Right lung (tissue), 10 donors: ENCODE data around the gene TBC1D14. TPM values are rescaled to one million over a fixed set of nuclear protein-coding genes. Genes with fewer than 3 reads are reported as not detected.

ENCODE experiments used
- DNase-seq, 2 donors: peaks; one replicate each; pipeline ENCODE4 v3.0.0-alpha.2; 2013
- long read RNA-seq, 8 donors: transcript quantifications; one replicate each; lab custom pipeline, GENCODE V29; 2026
- polyA plus RNA-seq, 5 donors: library from polyadenylated mRNA; unstranded; fragments of 120-200 nt; gene quantifications; one replicate each; pipeline versions ENCODE4 v1.2.1 to v1.2.3, GENCODE V29; 2013; ENCODE audit warnings: inconsistent platforms in 1 of 5, low replicate concordance in 1 of 5; ENCODE audit not compliant: insufficient read length in 5 of 5, insufficient read depth in 1 of 5

TBC1D14 gene, protein sequence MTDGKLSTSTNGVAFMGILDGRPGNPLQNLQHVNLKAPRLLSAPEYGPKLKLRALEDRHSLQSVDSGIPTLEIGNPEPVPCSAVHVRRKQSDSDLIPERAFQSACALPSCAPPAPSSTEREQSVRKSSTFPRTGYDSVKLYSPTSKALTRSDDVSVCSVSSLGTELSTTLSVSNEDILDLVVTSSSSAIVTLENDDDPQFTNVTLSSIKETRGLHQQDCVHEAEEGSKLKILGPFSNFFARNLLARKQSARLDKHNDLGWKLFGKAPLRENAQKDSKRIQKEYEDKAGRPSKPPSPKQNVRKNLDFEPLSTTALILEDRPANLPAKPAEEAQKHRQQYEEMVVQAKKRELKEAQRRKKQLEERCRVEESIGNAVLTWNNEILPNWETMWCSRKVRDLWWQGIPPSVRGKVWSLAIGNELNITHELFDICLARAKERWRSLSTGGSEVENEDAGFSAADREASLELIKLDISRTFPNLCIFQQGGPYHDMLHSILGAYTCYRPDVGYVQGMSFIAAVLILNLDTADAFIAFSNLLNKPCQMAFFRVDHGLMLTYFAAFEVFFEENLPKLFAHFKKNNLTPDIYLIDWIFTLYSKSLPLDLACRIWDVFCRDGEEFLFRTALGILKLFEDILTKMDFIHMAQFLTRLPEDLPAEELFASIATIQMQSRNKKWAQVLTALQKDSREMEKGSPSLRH
- polyA plus RNA-seq = 10 to 100 TPM; 40.7 to 46.0 (median 45.3) TPM
- long read RNA-seq, donor 1, full-length matches to known transcripts = 5 of 15 reads
- long read RNA-seq, donor 1, partial matches to known transcripts = 10 of 15 reads
- long read RNA-seq, donor 1, other reads (novel, unspliced or antisense) = 0 of 15 reads
- long read RNA-seq, donor 2, full-length matches to known transcripts = 5 of 5 reads
- long read RNA-seq, donor 2, partial matches to known transcripts = 0 of 5 reads
- long read RNA-seq, donor 2, other reads (novel, unspliced or antisense) = 0 of 5 reads
- long read RNA-seq, donor 3, full-length matches to known transcripts = 3 of 3 reads
- long read RNA-seq, donor 3, partial matches to known transcripts = 0 of 3 reads
- long read RNA-seq, donor 3, other reads (novel, unspliced or antisense) = 0 of 3 reads
- long read RNA-seq, donor 4, full-length matches to known transcripts = 3 of 3 reads
- long read RNA-seq, donor 4, partial matches to known transcripts = 0 of 3 reads
- long read RNA-seq, donor 4, other reads (novel, unspliced or antisense) = 0 of 3 reads
- long read RNA-seq, donor 5, full-length matches to known transcripts = 3 of 3 reads
- long read RNA-seq, donor 5, partial matches to known transcripts = 0 of 3 reads
- long read RNA-seq, donor 5, other reads (novel, unspliced or antisense) = 0 of 3 reads
- long read RNA-seq, donor 6, full-length matches to known transcripts = 6 of 24 reads
- long read RNA-seq, donor 6, partial matches to known transcripts = 18 of 24 reads
- long read RNA-seq, donor 6, other reads (novel, unspliced or antisense) = 0 of 24 reads
- long read RNA-seq, donor 7, full-length matches to known transcripts = 4 of 4 reads
- long read RNA-seq, donor 7, partial matches to known transcripts = 0 of 4 reads
- long read RNA-seq, donor 7, other reads (novel, unspliced or antisense) = 0 of 4 reads
- long read RNA-seq, donor 8, full-length matches to known transcripts = 2 of 2 reads
- long read RNA-seq, donor 8, partial matches to known transcripts = 0 of 2 reads
- long read RNA-seq, donor 8, other reads (novel, unspliced or antisense) = 0 of 2 reads

DNA sequence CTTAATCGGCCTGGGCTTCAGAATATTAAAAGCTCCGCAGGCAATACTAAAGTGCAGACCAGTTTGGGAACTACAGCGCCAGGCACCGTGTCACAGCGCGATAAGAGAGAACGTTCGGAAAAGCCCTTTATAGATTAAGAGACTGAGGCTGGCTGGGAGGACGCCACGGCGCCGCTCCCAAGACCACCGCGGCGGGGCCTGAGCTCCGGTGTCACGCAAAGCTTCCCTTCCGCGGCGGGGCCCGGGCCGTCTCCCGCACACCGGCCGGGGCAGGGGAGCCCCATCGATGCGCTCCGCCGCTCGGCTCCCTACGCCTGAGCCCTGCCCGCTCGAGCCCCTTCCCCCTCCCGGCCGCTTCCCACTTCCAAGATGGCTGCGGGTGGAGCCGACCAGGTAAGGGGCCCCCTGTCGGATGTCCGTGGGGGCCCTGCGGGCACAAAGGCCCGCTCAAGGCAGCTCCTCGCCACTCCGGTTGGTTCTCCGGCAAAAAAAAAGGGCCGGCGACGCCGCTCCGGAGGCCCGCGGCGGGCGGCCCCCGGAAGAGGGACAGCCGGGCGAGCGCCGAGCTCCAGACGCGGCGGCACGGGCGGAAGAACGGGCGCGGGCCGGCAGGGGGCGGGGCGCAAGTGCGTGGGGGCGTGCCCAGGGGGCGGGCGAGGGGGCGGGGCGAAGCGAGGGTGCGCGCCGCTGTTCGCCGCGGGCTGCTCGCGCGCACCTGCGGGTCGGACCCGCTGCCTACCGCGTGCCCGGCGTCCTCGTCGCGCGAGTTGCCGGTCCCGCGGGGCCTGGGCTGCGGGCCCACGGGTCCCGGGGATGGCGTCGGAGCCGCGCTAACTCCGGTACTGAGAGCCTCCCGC lies at the start of gene TBC1D14:
TSS of gene TBC1D14 (plus strand) at position 714 of the 857 bp plus-strand sequence. CDS start 13,564 bp downstream, outside the sequence.
- peak; percentile 89 to 95 for DNase-seq

DNA sequence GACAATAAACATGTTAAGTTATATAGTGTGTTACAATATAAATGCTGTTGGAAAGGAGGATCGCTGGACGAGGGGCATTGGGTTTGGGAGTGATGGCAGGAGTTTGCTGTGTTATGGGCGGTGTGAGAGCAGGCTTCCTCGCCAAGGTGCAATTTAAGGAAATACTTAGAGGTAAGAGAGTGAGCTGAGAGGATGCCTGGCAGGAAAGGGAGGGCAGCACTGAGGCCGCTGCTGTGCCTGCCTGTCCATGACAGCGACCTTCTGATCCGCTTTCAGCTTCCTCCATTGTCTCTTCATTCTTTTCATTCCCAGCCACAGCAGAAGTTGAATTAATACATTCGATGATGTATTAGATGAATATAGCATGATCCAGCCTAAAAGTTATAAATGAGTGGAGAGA lies 41.2 kb upstream of the TBC1D14 start:
- DNase-seq = no peak

DNA sequence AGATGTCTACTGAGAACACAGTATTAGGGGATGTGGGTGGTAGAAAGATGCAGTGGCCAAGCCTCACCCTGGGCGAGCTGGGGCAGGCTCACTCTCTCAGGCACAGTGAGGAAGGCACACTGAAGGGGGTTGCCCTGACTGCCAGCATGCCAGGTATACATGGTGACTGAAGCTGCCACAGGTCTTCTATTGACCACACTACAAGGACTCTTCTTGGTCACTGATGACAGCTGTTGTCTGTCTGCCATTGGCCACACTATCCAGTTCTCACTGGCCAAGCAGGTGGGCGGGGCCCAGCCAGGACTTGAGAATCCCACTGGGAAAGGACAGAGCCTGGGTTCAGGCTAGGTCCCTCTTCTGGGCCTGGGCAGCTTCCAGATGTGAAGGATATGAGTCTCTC lies 39.7 kb upstream of the TBC1D14 start:
- no peak for DNase-seq

DNA sequence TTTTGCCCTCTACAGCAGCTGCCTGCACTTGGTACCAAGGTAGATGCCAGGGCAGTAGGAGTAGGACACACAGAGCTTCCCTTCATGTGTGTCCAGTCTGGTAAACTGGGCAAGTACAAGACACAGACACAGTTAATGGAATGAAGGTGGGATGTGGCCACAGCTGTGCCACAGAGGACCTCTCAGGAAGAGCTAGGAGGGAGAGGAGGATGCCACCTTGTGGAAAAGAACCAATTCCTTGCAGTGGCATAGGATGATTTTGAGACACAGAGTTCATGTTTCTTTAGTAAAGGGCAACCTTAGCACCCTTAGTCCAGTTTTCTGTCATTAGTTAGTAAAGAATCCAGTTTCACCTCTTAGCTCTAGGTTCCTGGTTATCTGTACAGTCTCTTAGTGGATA lies 36.3 kb upstream of the TBC1D14 start:
- no peak for DNase-seq

DNA sequence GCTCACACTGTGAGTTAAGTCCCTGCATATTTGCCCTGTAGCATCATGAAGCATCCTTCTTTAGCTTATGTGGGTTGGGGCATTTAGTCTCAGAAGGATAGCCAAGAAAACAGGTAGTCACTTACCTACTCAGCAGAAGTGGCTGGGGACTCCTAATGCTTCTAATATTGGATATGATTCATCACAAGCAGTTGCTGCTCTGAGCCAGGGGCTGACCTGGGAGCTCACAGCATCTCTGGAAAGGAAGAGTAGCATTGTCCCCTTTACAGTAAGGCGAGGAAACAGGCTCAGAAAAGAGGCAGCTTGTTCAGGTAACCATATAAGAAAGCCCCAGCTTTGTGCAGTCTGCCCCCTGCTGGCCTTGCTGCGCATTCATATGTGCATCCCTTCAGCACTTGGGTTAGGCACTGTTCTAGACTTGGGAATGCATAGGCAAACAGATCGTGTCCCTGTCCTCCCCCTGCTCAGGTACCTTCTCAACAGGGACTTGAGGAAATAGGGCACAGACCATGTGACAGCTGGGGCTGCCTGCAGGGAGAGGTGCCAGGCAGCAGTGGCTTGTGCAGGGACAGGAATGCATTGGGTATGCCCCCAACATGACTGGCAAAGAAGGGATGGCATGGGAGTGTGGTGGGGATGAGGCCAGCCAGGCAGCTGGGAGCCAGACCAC lies 35.7 kb upstream of the TBC1D14 start:
- DNase-seq = peak in 1 of 2 donors; percentile 52

DNA sequence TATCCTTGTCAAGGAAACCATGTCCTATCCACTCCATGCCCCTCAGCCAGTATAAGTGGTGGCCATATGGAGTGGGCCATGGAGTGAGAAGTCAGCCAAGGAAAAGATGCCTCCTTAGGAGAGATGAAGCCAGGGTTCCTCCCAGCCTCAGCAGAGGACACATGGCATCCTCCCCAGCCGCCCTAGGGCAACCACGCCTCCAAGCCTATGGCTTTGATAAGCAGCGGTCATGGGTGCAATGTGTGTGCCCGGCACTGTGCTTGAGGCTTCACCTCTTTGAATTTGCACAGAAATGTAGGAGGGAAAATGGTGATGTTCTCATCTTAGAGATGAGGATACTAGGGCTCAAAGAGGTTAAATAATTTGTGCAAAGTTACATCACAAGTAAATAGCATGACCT lies 34.6 kb upstream of the TBC1D14 start:
- no peak for DNase-seq

DNA sequence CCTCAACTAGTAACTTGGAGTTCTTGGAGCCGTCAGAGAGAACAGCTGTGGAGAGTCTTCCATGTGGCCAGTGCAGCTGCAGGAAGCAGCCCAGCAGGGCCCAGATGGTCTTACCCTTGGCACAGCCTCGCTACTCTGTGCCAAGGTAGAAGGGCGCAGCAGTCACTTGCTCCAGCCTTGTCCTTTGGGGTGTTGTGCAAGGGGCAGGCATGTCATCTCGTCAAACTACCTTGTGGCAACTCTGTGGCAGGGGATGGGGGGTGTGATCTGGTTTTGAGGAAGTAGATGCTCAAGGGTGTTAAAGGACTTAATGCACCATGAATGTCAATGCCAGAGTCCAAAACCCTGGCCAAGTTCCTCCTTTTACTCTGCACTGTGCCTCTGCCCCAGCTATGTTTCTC lies 34.2 kb upstream of the TBC1D14 start:
- DNase-seq = no peak

DNA sequence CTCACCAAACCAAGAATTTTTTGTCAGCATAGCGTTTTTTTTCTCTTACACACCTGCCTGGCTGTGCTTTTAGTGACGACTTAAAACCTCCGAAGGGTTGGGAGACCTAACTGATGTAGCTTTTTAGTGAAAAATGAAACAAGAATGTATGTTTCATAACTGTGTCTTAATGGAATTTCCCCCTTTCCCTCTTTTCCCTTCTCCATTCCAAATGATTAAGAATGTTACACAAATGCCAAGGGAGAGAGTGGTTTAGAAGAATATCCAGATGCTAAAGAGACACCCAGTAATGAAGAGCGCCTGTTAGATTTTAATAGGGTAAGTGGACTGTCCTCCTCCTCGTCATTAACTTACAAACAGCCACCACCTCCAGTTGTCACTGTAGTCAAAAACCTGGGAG lies 33.2 kb upstream of the TBC1D14 start:
- DNase-seq = no peak

DNA sequence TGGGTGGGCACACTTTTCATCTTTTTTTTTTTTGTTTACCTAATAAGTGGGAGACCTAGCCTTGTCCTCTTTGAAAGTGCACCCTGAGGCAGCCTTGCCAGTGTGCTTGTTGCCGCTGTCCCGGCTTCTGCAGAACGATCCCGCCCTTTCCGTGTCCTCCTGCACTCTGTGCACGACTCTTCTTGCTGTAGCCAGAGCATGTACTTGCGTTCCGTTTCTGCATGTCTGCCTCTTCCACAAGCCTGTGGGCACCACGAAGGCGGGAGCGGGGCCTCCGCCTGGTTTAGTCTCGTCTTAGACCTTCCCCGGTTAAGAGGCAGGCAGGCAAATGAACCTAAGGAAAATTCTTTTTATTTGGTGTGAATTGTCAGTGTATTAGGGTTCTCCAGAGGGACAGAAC lies 32.6 kb upstream of the TBC1D14 start:
- DNase-seq = no peak

DNA sequence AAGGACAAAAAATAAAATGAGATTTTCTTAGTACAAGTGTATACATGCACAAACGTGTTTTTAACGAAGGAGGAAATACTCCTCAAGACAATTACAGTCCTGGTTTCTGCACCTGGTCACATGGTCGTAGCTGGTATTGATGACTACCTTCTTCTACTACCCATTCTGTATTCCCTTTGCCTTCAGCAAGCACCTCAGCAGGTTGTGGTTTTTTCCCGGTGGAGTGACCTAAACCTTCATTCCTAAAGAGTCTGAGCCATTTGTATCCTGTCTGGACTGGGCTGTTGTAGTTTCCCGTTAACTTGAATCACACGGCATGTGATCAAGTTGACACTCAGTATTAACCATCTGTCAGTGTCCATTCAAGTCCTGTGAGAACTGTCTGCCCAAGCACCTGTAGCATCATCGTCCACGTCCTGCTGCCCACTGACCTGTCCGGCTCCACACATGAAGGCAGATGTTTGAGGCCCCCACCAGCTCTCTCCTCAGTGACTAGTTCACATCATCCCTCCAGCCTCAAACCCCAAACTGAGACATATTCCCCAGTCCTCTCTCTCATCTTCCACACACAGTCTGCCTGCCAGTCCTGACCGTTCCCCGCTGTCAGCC lies 31.1 kb upstream of the TBC1D14 start:
- no peak for DNase-seq

DNA sequence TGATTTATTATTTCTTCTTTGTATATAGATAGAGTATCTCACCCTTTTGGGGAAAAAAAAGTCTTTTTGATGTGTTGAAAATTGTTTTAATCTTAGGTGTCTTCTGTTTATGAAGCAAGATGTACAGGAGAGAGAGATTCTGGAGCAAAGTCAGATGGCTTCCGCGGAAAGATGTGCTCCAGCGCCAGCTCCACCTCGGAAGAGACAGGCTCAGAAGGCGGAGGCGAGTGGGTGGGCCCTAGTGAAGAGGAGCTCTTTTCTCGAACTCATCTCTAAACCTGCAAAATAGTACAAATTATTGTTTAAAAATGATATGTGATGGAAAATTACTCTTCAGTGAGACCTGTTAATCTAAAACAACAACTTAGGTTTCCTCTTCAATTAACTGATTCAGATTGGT lies 28.9 kb upstream of the TBC1D14 start:
- DNase-seq = no peak

DNA sequence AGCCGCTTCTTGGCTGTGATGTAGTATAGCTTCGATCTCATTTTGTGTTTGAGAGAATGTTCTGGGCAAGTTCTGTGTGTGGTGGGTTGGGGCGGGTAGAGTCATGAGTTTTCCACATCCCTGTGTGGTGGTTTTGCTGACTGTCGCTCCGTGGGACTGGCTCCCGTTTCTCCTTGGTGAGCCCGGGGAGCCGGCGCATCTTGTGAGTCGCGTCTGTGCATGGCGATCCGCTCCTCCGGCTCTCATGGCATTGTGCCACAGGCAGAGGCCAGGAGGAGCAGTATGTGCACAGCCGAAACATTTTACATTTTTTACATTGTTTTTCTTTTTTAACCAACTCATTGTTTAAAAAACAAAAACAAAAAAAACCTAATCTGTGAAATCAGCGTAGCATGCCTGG lies 27.7 kb upstream of the TBC1D14 start:
- no peak for DNase-seq

DNA sequence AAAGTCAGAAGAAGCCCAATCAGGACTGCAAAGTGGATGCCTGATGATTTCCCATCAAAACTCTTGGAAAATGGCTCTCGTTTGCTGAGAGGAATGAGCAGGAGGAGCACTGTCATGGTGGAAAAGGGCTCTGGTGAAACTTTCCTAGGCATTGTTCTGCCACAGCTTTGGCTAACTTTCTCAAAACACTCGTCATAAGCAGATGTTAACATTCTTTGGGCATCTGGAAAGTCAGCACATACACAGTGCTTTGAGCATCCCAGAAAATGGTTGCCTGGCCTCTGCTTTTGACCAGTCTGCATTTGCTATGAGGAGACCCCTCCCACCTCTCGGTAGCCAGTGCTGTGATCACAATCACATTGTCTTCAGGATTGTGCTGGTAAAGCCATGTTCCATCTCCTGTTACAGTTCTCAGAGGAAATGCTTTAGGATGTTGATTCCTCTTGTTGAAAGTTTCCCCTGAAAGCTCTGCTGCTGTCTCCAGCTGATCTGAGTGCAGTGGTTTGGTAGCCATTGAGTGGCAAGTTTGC lies 25.2 kb upstream of the TBC1D14 start:
- DNase-seq = no peak

DNA sequence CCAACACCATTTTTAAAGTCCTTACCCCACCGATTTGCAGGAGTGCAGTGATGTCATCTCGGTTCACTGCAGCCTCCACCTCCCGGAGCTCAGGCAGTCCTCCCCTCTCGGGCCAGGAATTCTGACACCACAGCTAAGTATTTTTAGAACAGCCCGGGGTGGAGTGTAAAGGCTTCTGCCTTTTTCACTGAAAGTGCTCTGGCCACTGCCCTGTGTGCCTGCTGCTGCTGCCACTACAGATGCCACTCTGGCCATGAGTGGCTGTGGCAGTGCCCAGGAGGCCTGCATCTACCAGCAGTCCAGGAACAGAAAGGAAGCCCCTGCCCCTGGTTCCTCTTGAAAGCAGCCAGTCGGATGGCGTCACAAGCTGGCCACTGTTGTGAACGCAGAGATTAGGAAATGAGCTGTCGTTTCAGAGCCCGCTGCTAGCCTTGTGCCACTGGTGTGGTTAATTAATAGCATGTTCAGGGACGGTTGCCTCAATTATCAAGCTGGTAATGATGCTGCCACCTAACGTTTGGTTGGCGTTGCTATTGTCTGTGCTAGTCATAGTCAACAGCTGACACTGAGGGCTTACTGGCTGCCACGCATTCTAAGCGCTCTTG lies 23.6 kb upstream of the TBC1D14 start:
- DNase-seq = no peak

DNA sequence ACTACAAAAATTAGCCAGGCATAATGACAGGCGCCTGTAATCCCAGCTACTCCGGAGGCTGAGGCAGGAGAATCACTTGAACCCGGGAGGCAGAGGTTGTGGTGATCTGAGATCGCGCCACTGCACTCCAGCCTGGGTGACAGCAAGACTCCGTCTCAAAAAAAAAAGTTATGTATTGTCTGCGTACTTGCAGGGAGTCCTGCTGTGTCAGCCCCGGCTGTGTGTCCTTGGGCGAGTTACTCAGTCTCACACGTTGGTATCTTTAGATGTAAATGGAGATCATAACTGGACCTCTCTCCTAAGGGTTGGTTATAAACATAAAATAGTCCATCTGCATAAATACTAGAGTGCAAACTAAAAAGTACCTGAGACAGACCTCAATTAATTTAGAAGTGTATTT lies 22.7 kb upstream of the TBC1D14 start:
- DNase-seq = no peak

DNA sequence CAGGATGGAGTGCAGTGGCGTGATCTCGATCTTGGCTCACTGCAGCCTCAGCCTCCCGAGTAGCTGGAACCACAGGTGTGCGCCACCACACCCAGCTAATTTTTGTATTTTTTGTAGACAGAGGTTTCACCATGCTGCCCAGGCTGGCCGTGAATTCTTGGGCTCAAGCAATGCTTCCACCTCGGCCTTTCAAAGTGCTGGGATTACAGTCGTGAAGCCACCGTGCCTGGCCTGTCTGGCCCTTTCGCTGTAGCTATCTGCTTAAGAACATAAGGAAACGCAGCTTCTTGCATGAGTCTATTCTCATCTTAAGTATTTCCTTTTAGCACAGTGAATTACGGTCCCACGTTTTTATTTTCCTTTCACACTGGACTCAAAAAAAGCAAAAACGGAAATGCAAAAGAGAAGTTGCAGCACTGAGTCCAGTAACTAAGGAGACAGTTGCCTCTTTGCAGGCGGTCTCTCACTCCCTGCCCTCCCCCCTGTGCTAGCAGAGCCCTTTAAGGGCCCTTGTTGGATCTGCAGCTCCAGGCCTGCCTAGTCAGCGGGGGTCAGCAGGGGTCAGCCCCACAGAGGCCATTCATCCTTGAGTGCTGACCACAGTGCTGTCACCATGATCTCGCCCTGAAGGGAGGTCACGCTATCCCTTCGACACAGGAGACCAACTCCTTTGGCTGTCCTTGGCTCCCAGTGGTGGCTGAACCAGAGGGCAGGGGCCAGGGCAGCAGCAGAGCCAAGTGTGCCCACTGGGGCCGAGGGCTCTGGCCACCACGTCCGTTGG lies 21.8 kb upstream of the TBC1D14 start:
- no peak for DNase-seq

DNA sequence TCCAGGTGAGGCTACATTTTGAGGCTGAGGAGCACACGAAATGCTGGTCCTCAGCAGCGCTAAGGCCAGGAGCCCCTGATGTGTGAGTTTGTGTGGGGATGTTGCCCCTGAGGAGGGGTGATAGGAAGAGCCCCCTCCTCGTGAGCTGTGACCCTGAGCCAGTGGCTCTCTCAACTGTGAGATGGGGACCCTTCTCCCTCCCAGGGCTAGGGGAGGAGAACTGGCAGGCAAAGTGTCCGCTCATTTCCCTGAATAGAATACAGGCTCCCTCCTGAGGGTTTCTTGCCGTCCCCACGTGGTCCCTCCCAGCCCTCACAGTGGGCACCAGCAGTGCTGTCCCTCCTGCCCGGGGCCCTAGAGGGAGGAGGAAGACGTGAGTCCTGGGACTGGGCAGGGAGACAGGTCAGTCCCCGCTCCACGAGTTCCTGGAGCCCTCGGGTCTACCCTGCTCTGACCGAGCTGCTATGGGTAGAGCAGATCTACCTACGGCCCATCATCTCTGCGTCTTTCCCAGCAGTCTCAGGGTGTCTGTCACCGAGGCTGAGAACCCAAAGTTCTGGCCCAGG lies 21.0 kb upstream of the TBC1D14 start:
- no peak for DNase-seq
